Effector CD4-positive, alpha-beta T cell (primary cell): ENCODE measurements around the gene ERBB3.
"Not testable (repeated sequence)": the region's sequence is repeated elsewhere in the genome, so short reads cannot be mapped to it uniquely, and the experiment has no call there.

ENCODE experiments used
- DNase-seq: peaks from one replicate; pipeline ENCODE4 v3.0.0-alpha.2; 2020
- total RNA-seq: gene quantifications from one replicate; lab custom pipeline; 2026; lab: John Stamatoyannopoulos, UW

ERBB3 gene
- 0.56 reads per million for total RNA-seq

GRCh38 chr12:56079723-56080555 is at the start of gene ERBB3:
ERBB3 (plus strand) TSS chr12:56080165; CDS start chr12:56080301, 136 bp downstream.
- peak; percentile 60 for DNase-seq

GRCh38 chr12:56031987-56032386 is 48.0 kb upstream of the ERBB3 start:
- peak; percentile 26 for DNase-seq

DNA sequence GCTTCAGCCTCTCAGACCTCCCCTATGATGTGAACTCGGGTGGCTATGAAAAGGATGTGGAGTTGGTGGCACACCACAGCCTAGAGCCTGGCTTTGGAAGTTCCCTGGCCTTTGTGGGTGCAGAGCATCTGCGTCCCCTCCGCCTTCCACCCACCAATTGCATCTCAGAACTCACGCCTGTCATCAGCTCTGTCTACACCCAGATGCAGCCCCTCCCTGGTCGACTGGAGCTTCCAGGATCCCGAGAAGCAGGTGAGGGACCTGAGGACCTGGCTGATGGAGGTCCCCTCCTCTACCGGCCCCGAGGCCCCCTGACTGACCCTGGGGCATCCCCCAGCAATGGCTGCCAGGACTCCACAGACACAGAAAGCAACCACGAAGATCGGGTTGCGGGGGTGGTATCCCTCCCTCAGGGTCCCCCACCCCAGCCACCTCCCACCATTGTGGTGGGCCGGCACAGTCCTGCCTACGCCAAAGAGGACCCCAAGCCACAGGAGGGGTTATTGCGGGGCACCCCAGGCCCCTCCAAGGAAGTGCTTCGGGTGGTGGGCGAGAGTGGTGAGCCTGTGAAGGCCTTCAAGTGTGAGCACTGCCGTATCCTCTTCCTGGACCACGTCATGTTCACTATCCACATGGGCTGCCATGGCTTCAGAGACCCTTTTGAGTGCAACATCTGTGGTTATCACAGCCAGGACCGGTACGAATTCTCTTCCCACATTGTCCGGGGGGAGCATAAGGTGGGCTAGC is 45.2 kb upstream of the ERBB3 start:
- DNase-seq: peak; percentile 32

GRCh38 chr12:56037161-56037560 is 42.8 kb upstream of the ERBB3 start:
- no peak for DNase-seq

DNA sequence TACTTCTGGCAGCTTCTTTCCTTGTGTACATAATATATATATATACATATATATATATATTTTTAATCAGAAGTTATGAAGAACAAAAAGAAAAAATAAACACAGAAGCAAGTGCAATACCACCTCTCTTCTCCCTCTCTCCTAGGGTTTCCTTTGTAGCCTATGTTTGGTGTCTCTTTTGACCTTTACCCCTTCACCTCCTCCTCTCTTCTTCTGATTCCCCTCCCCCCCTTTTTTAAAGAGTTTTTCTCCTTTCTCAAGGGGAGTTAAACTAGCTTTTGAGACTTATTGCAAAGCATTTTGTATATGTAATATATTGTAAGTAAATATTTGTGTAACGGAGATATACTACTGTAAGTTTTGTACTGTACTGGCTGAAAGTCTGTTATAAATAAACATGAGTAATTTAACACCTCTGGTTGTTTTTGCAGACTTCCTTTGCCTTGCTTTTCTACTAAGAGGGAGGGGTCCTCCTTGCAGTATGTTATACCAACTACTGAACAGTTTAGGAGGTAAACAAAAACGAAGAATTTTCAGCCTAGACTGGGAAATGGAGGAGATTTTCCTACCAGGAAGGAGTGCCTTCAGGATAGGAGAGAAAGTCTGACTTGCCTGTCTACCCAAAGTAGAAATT is 41.8 kb upstream of the ERBB3 start:
- DNase-seq: no peak

DNA sequence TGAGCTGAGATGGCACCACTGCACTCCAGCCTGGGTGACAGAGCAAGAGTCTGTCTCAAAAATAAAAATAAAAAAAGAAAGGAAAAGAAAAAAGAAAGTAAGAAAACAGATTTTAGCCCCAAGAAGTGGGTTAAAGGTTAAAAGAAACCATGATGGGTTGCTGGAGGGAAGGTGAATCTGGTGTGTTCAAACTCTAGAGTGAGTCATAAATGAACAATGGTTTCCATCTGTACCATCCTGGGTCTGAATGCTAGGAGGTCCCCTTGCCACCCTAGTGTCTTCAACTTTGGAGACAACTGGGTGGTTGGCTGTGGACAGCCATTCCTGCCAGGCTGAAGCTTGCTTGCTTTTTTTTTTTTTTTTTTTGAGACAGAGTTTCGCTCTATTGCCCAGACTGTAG is 39.8 kb upstream of the ERBB3 start:
- DNase-seq: no peak

DNA sequence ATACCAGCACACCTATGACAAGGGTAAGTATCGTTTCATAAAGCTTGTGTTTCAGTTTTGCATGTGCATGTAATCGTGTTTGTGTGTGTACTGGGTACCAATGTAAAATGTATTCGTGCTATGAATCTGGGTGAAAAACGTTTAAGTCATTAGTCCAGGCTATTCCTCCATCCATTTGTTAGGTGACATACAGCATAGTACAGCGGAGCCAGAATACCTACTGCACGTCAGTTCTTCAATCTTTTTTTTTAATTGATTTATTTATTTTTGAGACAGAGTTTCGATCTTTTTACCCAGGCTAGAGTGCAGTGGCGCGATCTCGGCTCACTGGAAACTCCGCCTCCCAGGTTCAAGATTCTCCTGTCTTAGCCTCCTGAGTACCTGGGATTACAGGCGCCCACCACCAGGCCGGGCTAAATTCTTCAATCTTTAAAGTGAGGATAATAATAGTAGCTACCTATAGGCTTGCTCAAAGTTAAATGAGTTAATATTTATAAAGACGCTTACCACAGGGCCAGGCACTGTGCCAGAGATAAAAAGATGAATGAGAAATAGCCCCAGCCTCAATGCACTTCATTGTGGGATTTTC is 38.9 kb upstream of the ERBB3 start:
- no peak for DNase-seq

DNA sequence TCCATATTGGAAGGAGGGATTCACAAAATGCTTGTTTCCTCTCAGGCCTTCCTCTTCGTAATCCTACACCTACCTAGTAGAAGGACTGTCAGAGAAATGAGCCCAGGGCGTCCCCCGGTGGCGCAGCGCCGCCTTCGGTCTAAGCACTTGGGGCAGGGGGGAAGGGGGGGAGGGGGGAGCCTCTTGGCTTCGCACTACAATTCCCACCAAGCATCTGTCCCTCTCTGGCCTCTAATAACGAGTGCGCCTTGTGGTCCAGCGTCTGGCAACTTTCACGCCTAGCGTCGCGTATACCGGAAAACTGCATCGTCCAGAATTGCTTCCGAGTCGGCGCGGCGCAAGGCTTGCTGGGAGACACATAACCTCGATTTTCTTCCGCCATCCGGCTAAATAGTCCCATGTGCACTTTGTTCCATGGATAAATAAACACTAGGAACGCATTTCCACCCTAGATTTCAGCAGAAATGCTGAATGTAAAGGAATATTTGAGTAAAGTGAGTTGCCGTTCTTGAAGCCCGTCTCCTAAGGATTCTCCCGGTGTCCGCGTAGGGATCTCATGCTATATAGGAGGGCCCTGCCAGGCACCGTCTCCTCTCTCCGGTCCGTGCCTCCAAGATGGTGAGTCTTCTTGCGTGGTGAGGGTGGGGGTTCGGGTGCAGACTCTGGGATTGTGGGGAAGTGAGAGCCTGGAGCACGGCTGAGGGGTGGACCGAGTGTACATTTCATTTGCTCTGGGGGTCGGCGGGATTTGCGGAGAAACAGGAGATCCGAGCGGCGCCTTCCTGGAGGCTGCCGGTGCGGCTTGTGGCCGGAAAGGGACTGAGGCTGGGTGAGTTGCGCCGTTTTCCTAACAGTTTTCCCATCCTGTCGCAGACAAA is 38.2 kb upstream of the ERBB3 start, which contains the start of gene RPS26:
TSS of gene RPS26 (plus strand) at position 367 of the 878 bp plus-strand sequence. CDS start at position 616, 249 bp downstream.
- DNase-seq: peak; percentile 93

GRCh38 chr12:56042430-56042813 is 37.5 kb upstream of the ERBB3 start:
- DNase-seq: not testable (repeated sequence)

DNA sequence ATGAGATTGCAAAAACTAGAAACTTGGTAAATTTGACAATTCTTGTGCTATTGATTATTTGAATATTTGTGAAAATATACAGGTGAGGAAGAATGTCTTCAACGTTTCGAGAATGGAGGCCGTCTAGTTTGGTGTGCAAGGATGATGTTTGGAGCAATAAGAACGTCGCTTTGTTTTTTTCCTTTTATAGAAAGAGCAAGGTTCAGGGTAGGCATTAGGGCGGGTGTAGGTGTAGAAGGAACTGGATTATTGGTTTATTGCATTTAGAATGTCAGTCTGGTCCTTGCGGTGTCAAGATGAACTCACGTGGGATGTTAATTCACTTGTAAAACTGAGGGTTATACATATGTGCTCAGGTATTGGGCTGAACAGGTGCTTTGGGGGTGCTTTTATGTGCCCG is 37.1 kb upstream of the ERBB3 start:
- DNase-seq: no peak

GRCh38 chr12:56046027-56046780 is 33.8 kb upstream of the ERBB3 start:
- DNase-seq: no peak

- DNase-seq: no peak
These were observed 26.5 kb upstream of the ERBB3 start for GRCh38 chr12:56053407-56053893.

DNA sequence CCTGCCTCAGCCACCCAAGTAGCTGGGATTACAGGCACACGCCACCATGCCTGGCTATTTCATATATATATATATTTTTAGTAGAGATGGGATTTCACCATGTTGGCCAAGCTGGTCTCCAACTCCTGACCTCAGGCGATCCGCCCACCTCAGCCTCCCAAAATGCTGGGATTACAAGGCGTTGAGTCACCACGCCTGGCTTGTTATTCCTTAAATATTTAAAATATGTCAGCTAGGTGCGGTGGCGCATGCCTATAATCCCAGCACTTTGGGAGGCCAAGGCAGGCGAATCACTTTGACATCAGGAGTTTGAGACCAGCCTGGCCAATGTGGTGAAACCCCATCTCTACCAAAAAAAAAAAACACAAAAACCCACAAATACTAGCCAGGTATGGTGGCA is 20.0 kb upstream of the ERBB3 start:
- DNase-seq: not testable (repeated sequence)

DNA sequence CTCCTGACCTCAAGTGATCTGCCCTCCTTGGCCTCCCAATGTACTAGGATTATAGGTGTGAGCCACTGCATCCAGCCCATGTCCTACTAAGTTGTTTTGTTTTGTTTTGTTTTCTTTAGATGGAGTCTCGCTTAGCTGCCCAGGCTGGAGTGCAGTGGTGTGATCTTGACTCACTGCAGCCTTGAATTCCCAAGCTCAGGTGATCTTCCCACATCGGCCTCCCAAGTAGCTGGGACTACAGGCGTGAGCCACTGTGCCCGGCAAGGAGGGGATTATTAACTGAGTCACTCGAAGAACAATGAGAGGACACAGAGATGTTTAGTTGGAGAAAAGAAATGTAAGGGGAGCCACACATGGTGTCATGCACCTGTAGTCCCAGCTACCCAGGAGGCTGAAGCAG is 18.0 kb upstream of the ERBB3 start:
- DNase-seq: no peak

- no peak for DNase-seq
These were observed 17.0 kb upstream of the ERBB3 start for GRCh38 chr12:56062996-56063395.

- DNase-seq: no peak
These were observed 8.3 kb upstream of the ERBB3 start for GRCh38 chr12:56071648-56072047.

GRCh38 chr12:56074396-56074795 is 5.6 kb upstream of the ERBB3 start:
- DNase-seq: no peak

GRCh38 chr12:56077966-56078365 is 2.0 kb upstream of the ERBB3 start:
- DNase-seq: not testable (repeated sequence)

DNA sequence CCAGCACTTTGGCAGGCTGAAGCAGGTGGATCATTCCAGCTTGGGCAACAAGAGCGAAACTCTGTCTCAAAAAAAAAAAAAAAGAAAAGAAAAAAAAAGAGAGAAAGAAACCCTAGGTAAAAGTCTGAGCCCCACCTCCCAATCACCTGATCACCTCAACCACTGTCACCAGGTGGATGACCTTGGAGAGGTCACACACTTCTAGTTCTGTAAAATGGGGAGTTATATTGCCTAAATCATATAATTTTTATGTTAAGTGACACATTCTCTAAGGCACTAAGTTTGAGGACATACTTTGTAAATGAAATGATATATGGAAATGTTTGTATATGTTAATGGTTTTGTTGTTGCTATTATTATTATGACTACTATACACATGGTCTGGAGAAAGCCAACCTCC is 1.5 kb upstream of the ERBB3 start:
- no peak for DNase-seq

GRCh38 chr12:56078931-56079722 is 838 bp upstream of the ERBB3 start:
- DNase-seq: peak; percentile 36
